ENCODE data around the gene ABHD17A.

Gene ABHD17A

GRCh38 chr19:1885398-1886119, at the start of gene ABHD17A:
Gene ABHD17A (minus strand): TSS chr19:1885496. CDS start chr19:1881566, 3,930 bp downstream.
- peak; percentile 86 for ATAC-seq

GRCh38 chr19:1933942-1934341, 48.6 kb upstream of the ABHD17A start:
- TF ChIP-seq TSHZ2 (CRISPR knock-in tag; IDR thresholded peaks at IDR 0.05), result no peak
- no peak for TF ChIP-seq RARB (CRISPR knock-in tag; IDR thresholded peaks at IDR 0.05)
- TF ChIP-seq TCF4 (CRISPR knock-in tag; IDR thresholded peaks at IDR 0.05; ENCODE audit: borderline replicate concordance), result no peak
- TF ChIP-seq PPARA (CRISPR knock-in tag; IDR thresholded peaks at IDR 0.05; ENCODE audit: borderline replicate concordance), result no peak
- no peak for TF ChIP-seq ZNF8 (CRISPR knock-in tag; IDR thresholded peaks at IDR 0.05)
- TF ChIP-seq, protein P1, sequence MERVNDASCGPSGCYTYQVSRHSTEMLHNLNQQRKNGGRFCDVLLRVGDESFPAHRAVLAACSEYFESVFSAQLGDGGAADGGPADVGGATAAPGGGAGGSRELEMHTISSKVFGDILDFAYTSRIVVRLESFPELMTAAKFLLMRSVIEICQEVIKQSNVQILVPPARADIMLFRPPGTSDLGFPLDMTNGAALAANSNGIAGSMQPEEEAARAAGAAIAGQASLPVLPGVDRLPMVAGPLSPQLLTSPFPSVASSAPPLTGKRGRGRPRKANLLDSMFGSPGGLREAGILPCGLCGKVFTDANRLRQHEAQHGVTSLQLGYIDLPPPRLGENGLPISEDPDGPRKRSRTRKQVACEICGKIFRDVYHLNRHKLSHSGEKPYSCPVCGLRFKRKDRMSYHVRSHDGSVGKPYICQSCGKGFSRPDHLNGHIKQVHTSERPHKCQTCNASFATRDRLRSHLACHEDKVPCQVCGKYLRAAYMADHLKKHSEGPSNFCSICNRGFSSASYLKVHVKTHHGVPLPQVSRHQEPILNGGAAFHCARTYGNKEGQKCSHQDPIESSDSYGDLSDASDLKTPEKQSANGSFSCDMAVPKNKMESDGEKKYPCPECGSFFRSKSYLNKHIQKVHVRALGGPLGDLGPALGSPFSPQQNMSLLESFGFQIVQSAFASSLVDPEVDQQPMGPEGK (CRISPR knock-in tag; IDR thresholded peaks at IDR 0.05; ENCODE audit: borderline replicate concordance), result no peak
- no peak for TF ChIP-seq ISL1 (CRISPR knock-in tag; IDR thresholded peaks at IDR 0.05)
- TF ChIP-seq ZFP30 (CRISPR knock-in tag; IDR thresholded peaks at IDR 0.05), result no peak
- no peak for TF ChIP-seq ZNF565 (CRISPR knock-in tag; conservative IDR thresholded peaks at IDR 0.05; ENCODE audit: low read depth)
- TF ChIP-seq, protein P2, sequence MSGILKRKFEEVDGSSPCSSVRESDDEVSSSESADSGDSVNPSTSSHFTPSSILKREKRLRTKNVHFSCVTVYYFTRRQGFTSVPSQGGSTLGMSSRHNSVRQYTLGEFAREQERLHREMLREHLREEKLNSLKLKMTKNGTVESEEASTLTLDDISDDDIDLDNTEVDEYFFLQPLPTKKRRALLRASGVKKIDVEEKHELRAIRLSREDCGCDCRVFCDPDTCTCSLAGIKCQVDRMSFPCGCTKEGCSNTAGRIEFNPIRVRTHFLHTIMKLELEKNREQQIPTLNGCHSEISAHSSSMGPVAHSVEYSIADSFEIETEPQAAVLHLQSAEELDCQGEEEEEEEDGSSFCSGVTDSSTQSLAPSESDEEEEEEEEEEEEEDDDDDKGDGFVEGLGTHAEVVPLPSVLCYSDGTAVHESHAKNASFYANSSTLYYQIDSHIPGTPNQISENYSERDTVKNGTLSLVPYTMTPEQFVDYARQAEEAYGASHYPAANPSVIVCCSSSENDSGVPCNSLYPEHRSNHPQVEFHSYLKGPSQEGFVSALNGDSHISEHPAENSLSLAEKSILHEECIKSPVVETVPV (CRISPR knock-in tag; IDR thresholded peaks at IDR 0.05), result no peak
- TF ChIP-seq ARNTL (CRISPR knock-in tag; IDR thresholded peaks at IDR 0.05; ENCODE audit: borderline replicate concordance, low read depth), result no peak
- no peak for TF ChIP-seq POU6F1 (CRISPR knock-in tag; IDR thresholded peaks at IDR 0.05; ENCODE audit: borderline replicate concordance, low read depth)
- TF ChIP-seq ZFP3 (CRISPR knock-in tag; IDR thresholded peaks at IDR 0.05), result no peak
- TF ChIP-seq OSR1 (CRISPR knock-in tag; IDR thresholded peaks at IDR 0.05), result no peak
- TF ChIP-seq SNAI2 (CRISPR knock-in tag; IDR thresholded peaks at IDR 0.05), result no peak
- TF ChIP-seq TOX (CRISPR knock-in tag; IDR thresholded peaks at IDR 0.05; ENCODE audit: borderline replicate concordance), result no peak
- no peak for TF ChIP-seq GLIS3 (CRISPR knock-in tag; IDR thresholded peaks at IDR 0.05)
- no peak for TF ChIP-seq ESRRG (CRISPR knock-in tag; IDR thresholded peaks at IDR 0.05)
- no peak for TF ChIP-seq CREB5 (CRISPR knock-in tag; IDR thresholded peaks at IDR 0.05; ENCODE audit: low read depth)
- no peak for TF ChIP-seq BACH2 (CRISPR knock-in tag; IDR thresholded peaks at IDR 0.05; ENCODE audit: borderline replicate concordance)
- no peak for ATAC-seq

DNA sequence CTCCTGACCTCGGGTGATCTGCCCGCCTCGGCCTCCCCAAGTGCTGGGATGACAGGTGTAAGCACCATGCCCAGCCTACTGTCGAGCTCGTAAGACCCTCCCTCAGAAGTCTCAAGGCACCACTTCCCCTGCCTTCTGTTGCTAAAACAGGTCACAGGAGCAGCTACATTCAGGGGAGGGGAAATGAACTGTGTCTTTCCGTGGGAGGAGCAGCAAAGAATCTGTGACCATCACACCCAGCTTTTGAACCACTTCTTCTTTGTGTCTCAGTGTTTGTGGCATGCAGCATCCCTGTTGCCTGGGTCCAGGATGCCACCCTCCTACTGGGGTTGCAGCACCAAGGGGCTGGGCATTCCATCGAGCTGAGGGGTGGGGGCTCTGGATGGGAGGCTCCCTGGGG, 47.9 kb upstream of the ABHD17A start:
- no peak for TF ChIP-seq ISL1 (CRISPR knock-in tag; IDR thresholded peaks at IDR 0.05)
- TF ChIP-seq TOX (CRISPR knock-in tag; IDR thresholded peaks at IDR 0.05; ENCODE audit: borderline replicate concordance), result no peak
- no peak for TF ChIP-seq RARB (CRISPR knock-in tag; IDR thresholded peaks at IDR 0.05)
- TF ChIP-seq TSHZ2 (CRISPR knock-in tag; IDR thresholded peaks at IDR 0.05), result no peak
- TF ChIP-seq BACH2 (CRISPR knock-in tag; IDR thresholded peaks at IDR 0.05; ENCODE audit: borderline replicate concordance), result no peak
- ATAC-seq, result no peak
